ENCODE data around the gene MBOAT2.
A peak's percentile ranks its signal among the peaks of the same experiment; 100 is the strongest.

- TF ChIP-seq REST (IDR thresholded peaks at IDR 0.05; ENCODE audit: unreplicated experiment) (no peak), CTCF (conservative IDR thresholded peaks at IDR 0.05; ENCODE audit: low read depth in 2 of 2) (no peak), EZH2phosphoT487 (IDR thresholded peaks at IDR 0.05; ENCODE audit: unreplicated experiment) (no peak), EZH2 (IDR thresholded peaks at IDR 0.05; ENCODE audit: low read depth, unreplicated experiment) (no peak), JUNB (IDR thresholded peaks at IDR 0.05; ENCODE audit: unreplicated experiment) (no peak), STAT1 (IDR thresholded peaks at IDR 0.05; ENCODE audit: unreplicated experiment) (no peak), ETS1 (IDR thresholded peaks at IDR 0.05) (no peak), POLR2AphosphoS5 (IDR thresholded peaks at IDR 0.05; ENCODE audit: low read depth) (no peak), ZNF331 (CRISPR knock-in tag; IDR thresholded peaks at IDR 0.05; ENCODE audit: low read depth) (no peak), NANOG (IDR thresholded peaks at IDR 0.05; ENCODE audit: borderline replicate concordance) (0 out of 2 replicates have a peak, but pooled peaks have one; percentile 16)
Measured at GRCh38 chr2:8893474-8893873, 110.0 kb downstream of the MBOAT2 start.

Measured in GM23338 (cell line).